C4-2B (cell line): ENCODE results near the gene ACADS.

Source experiments
- H3K27ac ChIP-seq: fragments of 450-650 bp; 2 replicates; pipeline ENCODE4 v1.5.1; 2017
- ZFX ChIP-seq: fragments of 450-650 bp; IDR thresholded peaks from 2 replicates; pipeline ENCODE4 v1.6.1; 2017
- TF ChIP-seq, protein P1 (sequence below): fragments of 450-650 bp; conservative IDR thresholded peaks from 2 replicates; pipeline ENCODE4 v1.5.1; 2017; ENCODE audit warnings: mild to moderate bottlenecking

ACADS gene

GRCh38 chr12:120711411-120711810 lies 14.2 kb upstream of the ACADS start:
- TF ChIP-seq, protein P1, sequence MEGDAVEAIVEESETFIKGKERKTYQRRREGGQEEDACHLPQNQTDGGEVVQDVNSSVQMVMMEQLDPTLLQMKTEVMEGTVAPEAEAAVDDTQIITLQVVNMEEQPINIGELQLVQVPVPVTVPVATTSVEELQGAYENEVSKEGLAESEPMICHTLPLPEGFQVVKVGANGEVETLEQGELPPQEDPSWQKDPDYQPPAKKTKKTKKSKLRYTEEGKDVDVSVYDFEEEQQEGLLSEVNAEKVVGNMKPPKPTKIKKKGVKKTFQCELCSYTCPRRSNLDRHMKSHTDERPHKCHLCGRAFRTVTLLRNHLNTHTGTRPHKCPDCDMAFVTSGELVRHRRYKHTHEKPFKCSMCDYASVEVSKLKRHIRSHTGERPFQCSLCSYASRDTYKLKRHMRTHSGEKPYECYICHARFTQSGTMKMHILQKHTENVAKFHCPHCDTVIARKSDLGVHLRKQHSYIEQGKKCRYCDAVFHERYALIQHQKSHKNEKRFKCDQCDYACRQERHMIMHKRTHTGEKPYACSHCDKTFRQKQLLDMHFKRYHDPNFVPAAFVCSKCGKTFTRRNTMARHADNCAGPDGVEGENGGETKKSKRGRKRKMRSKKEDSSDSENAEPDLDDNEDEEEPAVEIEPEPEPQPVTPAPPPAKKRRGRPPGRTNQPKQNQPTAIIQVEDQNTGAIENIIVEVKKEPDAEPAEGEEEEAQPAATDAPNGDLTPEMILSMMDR: no peak
- TF ChIP-seq ZFX: no peak
- peak overlapping the region; percentile 89 for H3K27ac ChIP-seq

- H3K27ac ChIP-seq: no peak overlapping the region
- TF ChIP-seq, protein P1: no peak
- TF ChIP-seq ZFX: no peak
These were observed 13.0 kb upstream of the ACADS start for GRCh38 chr12:120712610-120713009.

DNA sequence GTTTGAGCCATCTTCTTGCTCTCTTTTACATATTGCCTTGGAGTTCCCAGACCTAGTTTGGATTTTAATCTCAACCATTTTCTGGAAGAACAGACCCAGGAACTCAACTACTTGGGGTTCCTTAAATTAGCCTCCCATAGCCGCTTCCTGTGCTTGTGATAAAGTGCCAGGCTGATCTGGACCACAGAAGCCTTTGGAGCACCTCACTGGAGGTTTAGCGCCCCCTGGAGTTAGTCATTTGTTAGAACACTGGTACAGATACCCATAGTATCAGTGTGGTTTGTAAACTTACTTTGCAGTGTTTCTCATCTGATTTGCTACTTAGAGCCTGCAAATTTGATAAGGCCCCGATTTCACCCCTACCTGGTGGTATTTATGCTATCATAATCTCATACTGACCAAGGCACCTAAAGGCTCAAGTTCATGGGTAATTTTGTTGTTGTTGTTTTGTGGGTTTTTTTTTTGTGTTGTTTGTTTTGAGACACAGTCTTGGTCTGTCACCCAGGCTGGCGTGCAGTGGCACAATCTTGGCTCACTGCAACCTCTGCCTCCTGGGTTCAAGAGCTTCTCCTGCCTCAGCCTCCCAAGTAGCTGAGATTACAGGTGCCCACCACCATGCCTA lies 11.7 kb upstream of the ACADS start:
- no peak overlapping the region for H3K27ac ChIP-seq
- TF ChIP-seq, protein P1: peak; percentile 88
- no peak for TF ChIP-seq ZFX

- H3K27ac ChIP-seq: no peak overlapping the region
- no peak for TF ChIP-seq ZFX
- TF ChIP-seq, protein P1: no peak
These were observed 7.6 kb upstream of the ACADS start for GRCh38 chr12:120718055-120718454.

GRCh38 chr12:120719072-120719471 lies 6.6 kb upstream of the ACADS start:
- no peak overlapping the region for H3K27ac ChIP-seq
- TF ChIP-seq, protein P1: no peak
- no peak for TF ChIP-seq ZFX

DNA sequence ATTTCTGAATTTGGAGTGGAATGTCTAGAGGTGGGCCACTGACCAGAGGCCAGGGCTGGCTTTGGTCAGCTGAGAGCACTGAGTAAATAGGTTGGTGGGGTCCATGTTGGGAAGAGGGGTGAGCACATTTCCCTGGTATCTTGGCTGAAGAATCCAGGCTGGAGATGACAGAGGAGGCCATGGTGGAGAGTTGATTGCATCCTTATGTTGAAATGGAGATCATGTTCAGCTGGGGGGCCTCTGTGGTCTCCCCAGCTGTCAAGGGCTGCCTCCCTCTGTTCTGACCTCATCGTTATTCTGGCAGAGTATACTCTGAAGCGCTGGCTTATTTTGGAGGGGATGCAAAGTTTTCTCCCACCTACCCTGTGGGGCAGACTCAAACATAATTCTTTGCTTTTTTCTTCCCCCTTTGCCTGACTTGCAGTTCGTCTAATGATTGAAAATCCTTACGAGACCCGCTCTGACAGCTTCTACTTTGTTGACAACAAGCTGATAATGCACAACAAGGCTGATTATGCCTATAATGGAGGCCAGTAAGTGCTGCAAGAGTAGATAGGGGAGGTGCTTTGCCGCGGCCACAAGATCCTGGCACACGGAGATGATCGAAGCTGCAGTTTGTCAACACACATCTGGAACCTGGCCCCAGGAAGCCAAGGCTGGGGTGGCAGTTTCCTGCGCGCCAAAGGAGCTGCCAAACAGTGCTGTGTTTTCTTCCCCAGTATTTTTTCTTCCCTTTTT lies 6.0 kb upstream of the ACADS start:
- TF ChIP-seq, protein P1: no peak
- TF ChIP-seq ZFX: no peak
- H3K27ac ChIP-seq: no peak overlapping the region

DNA sequence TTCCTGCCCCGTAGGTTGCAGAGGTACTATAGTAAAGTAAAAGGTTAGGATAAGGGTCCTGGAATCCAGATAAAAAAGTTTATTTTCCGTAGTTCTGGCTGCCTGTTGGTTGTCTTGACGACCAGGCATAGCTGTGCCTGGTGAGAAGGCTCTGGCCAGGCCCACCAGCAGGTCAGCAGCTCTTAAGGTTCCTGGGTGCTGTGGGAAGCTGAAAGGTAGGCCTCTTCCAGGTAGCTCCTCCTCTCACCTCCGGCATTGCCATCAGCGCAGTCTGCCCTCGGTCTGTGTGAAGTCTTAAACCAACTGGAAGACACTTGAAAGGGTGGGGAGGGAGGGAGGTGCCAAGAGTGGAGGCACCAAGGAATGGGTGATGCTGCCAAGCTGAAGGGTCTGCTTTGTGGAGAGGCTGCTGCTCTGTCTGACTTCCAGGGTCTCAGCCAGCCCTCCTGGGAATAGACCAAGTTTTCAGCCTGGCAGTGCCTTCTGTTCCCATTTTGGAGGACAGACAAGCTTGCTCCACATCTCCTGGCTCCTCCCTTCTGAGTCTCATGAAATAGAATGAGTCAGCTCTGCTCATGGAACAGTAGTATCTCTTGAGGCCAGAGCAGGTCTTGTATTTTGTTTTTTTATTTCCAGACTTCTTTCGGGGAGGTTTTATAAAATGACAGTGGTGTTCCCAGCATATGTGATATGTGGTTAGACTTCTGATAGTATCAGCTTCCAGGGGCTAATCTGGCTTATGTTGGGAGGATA lies 5.2 kb upstream of the ACADS start:
- TF ChIP-seq ZFX: no peak
- TF ChIP-seq, protein P1: no peak
- H3K27ac ChIP-seq: no peak overlapping the region
